ENCODE measurements around the gene TMEM26.

Gene TMEM26

DNA sequence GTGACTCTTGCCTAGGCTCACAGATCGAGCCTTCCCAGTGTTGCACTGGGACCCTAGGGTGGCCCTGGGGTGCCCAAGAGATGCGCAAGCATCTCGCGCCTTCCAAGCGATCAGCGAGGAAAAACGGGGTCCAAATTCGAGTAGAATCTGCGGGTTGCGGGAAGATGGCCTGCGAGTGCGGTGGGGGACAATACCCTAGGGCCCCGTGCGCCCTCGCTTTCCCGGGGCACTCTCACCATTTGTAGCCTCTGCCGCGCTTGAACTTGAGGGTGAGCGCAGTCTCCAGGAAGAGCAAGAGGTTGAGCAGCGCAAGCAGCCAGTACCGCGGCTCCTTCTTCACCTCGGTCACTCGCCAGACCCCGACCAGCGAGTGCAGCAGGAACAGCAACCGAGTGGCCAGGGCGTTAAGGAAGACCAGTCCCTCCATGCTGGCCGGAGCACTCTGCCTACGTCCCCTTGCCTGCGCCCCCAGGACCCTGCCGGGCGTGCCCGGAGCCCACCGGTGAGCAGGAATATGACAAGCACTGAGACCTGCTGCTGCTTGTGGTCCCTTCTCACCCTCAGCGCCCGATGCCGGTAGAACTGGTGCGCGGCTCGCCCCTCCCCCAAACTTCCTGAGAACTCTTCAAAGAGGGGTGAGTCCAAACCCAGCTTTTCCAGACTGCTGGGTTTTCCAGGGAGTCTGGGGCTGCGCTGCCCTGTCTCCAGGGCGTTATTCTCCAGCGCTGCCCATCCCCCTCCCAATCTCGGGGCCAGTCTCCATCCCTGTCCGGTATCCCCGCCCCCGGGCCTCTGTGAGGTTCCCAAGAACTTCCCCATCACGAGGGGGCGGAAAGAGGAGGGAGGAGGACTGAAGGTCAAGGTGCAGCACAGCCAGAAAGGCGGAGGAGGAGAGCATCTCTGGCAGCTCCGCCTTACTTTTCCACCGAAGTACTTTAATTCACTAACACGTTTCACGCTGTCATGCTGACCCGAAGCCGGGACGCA lies at the start of gene TMEM26:
Gene TMEM26, minus strand, starts transcription at position 727 of the 987 bp plus-strand sequence. Its CDS starts 300 bp downstream, at position 427.
- DNase-seq = no peak

DNA sequence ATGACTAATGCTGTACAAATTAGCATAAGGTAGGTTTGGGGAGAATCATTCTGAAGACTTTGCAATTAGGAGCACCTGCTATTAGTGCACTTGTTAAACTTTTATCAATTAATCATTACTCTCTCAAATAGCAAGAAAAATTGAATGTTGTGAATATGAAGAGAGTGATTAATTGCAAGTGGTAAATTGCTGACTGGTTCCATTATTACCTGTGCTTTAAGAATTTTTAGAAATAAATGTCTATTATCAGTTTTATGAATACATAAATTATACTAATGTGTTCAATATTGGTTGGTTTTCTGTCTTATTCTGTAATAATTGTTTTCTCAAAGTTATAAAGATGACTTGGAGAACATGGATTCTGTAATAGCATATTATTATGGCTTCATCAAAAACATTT lies 47.3 kb upstream of the TMEM26 start:
- no peak for DNase-seq

DNA sequence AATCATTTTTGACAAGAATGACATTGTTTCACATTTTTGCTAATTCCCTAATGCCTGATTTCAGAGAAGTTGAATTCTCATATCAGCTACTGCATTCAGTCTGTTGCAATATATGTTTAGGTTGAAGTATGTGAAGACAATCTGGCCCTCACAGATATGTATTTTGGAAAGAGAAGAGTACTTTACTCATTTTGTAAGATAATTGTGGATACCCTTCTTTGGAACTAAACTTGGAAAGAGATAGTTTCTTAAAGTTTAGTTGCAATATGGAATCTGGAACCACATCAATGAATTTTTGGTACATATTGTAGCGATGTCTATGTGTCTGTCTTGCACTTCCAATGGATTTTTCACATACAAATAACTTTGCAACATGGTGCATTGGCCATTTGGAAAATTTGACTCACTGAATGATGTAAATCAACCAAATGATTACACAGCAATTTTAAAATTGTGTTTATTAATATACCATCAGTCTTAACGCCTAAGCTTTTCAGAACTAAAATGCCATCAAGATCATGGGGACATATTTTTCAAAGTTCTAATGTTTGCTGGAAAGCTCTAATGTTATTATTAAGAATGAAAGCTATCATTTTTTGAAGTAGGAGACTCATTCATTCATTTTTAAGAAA lies 39.3 kb upstream of the TMEM26 start:
- DNase-seq = no peak

DNA sequence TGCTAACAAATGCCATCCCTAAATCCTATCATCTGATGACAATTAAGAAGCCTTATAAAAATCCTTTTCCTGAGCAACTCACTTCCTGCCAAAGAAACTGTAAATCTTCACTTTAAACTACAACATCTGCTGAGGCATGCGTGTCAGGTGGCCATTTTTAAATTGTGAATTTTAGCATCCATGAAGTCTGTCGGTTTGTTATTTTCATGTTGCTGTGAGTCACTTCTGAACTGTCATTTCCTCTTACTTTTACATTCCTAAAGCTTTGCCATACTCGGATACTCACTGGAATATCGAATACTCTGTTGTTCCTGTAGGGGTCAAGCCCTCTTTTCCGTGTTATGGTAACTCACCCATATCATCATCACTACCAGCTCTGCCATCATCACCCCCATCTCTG lies 34.3 kb upstream of the TMEM26 start:
- DNase-seq = no peak

DNA sequence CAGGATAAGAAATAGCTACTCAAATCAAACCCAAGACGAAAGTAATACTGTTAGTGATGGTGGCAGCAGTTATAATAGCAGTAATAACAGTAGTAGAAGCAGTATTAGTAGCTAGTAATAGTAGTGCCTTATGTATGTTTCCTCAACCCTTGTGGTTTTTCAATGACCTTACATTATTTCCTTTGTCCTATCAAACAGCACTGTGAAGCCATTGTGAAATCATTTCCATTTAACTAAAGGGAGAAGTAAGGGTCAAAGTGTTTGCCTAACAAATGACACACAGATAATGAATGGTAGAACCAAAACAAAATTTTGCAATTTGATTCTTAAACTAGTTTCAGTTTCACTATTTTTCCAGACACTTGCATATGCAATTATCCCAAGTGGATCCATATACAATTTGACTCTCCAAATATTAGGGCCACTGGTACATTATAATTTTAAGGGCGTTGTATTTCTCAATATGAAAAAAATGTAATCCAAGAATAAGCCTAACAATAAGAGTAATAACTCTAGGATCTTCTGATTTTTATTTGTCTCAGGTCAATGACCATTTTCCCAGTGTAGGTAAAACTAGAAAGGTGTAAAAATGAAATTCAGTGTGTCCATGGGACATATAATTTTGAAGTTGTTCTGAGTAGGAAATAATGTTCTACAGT lies 33.7 kb upstream of the TMEM26 start:
- DNase-seq = no peak

DNA sequence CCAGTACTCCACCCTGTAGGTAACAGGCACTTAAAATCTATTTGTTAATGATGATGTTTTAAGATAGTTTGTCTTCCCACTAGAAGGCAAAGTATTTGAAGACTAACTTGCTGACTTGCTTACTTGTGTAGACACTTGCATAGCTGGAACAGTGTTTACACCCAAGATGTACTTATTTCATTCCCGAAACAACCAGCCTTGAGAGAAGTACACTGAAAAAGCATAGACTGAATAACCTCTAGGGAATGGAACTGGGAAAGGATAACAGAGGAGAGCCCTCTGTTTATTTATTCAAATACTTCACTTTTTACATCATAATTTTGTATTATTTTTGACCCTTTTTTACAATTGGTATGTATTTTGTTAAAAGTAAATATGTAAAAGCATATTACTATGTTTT lies 33.1 kb upstream of the TMEM26 start:
- no peak for DNase-seq

DNA sequence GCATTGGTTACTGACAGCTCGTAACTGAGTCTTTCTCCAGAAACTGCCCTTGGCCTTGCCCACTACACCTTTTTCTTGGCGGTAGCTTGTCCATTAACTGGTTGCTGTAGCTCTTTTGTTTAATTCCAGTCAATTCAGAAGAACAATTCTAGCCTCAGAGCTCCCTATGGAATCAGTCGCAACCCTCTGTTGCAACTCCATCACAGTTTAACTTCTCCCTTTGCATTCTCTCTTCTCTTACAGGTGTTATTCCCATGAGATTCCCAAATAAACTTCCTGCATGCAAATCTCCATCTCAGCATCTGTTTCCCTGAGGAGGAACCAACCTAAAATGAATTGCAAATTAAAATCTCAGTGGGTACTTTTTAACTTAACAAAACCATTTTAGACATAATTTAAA lies 28.4 kb upstream of the TMEM26 start:
- DNase-seq = no peak

DNA sequence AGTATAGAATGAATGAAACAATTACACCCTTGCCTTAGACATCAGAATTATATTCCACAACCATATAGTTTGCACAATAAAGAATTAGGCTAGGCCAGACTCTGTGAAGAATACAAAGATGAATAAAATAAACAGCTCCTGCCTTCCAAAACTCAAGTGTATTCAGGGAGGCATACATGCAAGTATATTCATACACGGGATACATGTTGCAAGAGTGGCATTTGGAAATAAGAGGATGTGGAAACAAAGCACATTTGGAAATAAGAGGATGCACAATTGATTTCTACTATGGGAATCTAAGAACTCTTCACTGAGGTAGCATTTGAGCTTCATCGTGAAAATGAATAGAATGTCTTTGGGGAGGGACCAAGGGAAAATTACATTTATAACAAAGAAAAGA lies 27.0 kb upstream of the TMEM26 start:
- no peak for DNase-seq

DNA sequence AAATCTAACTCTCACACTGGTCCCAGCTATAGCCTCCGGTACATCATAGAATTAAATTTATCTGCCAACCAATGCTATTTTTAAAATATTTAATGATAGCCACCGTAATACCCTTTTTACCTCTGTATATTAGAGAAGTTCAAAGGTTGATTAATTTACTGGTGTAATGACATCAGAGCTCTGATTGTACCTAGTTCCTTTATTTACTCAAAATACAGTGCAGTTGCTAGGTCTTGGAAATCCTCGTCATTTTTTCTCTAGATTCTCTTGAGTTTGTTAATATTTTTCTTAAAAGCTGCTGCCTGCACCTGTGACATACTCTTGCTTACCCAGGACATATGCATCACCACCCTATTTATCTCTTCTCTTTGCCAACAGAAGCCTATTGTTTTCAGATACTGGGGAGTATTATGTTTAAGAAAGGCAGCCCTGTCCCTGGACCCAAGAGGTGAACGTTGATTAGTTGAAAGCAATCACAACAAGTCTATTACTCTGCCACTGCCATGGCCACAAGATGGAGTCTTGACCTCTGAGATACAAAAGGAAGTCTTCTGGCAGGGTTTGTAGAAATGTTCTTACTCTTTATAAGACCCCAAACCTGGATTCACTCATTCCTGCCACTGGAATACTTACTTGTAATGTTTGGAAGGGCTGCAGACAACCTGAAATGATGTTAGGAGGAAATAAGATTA lies 25.6 kb upstream of the TMEM26 start:
- no peak for DNase-seq

DNA sequence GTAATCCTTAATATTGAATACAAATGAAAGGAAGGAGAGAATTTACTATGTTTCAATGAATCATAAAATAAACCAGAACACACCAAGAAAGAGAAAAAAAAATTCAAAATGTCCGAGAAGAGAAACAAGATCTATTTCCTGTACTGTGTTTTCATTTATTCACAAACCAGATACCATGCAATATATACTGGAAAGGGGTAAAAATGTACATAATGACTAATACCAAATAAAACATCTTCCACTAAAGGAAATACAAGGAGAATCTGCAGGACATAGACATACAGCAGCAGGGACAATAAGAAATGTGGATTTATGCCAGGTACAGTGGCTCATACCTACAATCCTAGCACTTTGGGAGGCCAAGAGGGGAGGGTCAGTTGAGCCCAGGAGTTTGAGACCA lies 24.3 kb upstream of the TMEM26 start:
- DNase-seq = no peak

DNA sequence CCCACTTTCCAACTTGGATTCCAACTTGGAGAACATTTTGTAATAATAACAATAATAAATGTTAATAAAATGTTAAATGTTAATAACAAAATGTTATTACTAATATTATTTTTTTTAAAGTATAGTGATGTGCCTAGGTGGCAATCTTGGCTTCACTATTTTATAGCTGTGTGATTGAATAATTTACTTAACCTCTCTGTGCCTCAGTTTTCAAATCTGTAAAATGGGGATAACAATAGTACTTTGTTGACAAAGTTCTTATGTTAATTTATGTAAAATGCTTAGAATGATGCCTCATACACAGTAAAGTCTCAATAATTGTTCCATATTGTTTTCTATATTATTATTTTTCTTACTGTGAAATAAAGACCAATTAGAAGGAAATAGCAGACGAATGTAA lies 23.3 kb upstream of the TMEM26 start:
- no peak for DNase-seq

DNA sequence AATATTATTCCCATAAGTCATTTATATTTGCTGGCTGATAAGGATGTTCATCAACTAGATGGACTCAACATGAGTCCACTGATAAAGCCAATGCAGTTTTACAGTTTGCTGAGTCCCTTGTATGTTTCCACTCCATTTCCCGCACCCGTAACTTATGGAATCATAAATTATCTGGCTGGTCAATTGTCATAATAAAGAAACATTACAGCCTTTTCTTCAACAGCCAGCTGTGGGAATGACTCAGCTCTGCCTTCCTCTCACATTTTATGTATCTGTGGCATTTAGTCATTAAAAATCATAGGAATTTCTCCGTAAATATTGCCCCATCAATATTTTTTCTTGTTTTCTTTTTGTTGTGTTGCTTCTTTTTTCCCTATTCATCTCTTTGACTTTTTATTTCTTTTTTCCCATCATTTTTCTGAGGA lies 22.3 kb upstream of the TMEM26 start:
- DNase-seq = no peak

DNA sequence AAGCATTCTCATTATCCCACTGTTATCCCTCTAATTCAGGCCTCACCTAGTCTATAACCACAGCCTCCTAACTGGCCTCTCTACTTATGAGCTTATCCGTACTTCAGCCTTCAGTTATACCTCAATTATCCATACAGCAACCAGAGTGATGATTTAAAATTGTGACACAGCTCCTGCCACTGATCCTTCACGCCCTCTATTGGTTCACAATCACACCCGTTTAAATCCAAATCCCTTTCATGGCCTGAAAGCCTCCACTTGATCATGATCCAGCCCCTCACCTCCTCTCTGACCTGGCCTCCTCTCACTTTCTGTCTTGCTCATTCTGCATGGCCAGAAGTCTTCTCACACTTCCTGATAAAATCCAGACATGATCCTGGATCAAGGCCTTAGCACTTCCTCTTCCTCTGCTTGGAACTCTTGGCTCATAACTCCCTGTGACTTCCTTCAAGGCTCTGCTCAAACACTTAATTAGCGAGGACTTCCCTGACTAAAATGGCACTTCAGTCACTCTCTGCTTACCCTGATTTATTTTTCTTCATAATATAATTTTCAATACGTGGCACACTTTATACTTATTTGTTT lies 19.0 kb upstream of the TMEM26 start:
- no peak for DNase-seq

DNA sequence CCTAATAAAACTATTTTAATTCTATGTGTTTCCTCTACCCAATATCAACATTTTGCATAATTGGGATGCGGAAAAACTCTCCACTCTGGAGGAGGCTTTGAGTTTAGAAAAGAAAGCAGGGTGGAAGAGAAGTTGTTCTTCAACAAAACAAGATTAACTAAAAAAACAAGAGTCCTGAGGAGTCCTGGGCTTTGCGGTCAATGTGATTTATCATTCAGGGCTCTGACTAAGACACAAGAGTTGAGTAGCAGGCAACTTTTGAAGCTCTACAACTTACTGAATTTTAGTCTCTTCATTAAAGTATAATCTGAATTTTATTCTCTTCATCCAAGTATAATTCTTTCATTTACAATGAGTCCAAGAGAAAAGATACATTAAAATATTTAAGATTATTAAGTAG lies 18.3 kb upstream of the TMEM26 start:
- no peak for DNase-seq

DNA sequence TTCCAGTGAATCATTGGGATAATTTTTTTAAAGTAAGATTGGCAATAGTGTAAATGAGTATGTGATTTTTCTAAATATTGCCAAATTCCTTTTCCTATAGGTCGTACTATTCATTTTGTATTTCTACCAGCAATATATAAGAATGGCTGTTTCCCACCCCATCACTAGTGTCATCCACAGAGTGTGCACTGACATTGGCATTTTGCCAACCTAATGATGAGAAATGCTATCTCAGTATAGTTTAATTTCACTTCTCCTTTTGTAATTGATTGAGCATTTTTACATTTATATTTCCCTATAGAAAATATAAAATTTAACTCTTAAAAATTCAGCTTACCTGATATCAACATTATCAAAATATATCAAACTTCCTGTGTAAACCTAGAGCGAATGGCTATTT lies 17.6 kb upstream of the TMEM26 start:
- DNase-seq = no peak

DNA sequence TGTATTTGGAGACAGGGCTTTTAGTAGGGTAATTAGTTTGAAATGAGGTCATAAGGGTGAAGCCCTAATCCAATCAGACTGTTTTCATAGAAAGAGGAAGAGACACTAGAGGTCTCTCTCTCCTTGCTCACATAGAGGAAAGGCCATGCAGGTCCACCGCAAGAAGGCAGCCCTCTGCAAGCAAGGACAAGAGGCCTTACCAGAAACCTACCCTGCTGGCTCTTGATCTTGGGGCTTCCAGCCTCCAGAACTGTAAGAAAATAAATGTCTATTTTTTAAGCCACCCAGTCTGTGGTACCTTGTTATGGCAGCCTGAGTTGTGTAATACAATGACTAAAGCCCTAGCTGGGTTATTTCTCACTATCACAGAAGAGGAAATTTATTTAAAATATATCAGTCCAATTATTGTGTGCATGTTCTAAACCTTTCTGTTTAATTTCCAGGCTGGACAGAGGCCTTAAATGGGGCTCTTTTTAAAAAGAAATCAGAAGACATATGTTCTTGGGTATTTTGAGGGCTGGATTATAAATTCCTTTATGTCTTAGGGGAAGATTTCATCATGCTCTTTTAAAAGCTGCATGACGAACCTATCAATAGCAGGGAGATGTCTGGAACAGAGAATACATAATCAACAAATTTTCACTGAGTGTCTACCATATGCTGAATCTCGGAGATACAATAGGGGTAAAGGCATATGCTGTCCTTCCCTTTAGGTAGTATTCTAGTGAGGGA lies 12.9 kb upstream of the TMEM26 start:
- no peak for DNase-seq

DNA sequence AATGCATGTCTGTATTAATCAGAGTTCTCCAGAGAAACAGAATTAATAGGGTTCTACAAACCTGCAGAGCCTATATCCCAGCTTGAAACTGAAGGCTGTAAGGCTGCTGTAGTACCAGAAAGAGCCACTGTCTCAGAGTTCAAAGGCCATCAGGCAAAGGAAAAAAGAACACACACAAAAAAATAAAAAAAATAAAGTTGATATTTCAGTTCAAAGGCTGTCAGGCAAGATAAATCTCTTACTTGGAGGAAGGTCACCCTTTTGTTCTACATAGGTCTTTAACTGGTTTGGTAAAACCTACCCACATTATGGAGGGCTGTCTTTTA lies 12.0 kb upstream of the TMEM26 start:
- DNase-seq = no peak

DNA sequence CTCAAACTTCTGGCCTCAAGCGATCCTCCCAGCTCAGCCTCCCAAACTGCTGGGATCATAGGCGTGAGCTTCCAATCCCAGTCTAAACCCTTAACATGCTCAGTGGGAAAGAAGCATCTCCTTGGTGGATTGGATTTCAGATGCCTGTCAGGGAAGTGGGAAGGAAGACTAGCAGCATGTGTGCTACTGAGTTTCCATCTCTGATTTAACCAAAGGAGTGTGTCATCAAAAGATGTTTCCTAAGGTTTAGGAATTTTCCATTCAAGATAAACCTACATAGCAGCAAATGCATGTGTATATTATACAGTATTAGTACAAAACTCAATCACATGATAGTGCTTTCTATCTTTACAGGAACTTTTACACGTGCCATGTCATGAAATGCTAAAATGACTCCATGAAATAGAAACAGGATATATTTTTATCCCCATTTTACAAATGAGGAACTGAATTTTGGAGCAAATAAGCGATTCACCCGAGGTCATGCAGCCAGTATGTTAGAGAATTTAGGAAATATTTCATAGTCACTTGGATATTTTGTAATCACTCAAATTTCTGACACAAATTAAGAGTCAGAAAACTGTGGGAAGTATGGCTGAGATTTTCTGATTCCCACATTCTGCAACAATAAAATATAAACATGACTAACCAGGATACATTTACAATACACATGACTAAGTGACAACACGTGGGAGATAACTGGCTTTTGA lies 11.4 kb upstream of the TMEM26 start:
- DNase-seq = no peak

DNA sequence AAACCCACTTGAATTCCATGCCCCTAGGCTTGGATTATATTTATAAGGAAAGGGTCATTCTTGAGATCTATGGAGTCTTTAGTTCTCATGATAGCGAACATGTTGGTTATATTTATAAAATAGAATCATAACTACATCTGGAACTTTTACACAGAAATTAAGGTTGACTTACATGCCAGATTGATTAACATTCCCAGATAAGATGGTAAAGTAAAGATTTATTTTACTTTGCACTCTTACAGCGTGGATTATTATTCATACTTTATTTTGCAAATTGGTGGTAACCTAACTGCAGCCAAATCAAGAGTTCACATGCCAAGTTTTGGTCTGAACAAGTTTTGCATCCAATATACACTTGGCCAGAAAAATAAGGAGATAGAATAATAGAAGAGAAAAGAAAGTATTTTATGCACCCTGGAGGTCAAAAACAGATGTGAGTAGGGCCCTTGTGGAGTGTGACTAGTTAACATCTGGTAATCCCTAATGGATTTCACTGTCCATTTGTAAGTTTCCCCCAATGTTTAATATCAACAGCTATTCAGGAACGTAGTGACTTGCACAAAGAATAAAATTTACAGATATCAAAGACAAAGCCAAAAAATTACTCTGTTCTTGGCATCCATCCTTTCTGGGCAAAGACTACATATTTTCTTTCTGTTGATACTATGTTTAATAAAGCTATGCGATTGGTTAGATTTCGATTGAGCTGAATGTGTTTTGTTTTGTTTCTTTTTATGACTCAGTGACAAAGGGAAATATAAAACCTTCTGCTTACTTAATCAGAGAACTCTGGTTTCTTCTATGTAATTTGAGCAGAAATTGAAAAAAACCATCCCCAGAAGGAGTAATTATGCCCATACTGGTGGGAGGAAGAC lies 10.1 kb upstream of the TMEM26 start:
- no peak for DNase-seq

DNA sequence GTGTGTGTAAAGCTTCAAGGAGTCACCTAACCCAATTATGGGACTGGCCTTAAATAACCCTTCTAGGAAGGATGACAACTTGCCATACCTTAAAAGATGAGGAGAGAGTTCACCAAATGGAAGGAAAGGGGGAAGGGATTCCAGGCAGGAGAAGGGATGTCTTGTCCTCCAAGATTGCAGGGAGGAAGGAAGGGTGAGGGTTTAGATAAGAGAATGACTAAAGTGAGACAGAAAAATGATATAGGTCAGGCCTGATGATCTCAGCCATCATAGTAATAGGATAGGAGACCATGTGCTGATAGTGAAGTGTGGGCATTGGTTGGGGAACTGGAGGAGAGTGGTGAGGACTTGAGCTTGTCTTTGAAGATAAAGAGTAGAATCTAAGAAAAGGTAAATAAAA lies 7.7 kb upstream of the TMEM26 start:
- DNase-seq = no peak

DNA sequence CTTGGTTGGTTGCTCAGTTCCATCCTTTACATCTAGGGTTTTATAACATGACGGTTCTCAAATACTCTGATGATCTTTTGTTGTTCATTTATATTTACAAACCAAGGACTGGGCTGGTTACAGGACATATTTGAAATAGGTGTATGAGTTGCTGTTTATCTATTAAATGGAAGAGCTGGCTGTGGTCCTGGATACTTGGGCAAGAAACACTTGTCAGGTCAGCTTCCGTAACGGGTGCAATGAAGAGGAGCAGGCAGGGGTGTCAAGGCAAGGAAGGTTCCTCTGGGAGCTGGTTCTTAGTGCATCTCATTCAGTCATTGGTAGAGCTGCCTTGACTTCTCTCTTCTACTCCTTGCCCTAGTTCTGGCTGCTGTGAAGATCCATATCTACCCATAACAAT lies 4.8 kb upstream of the TMEM26 start:
- DNase-seq = no peak

All from activated CD4-positive, alpha-beta T cell treated with anti-CD3 and anti-CD28 coated beads for 4 hours (primary cell).